Measurements from ENCODE around the gene BBS9.
"Not testable (repeated sequence)": the region's sequence is repeated elsewhere in the genome, so short reads cannot be mapped to it uniquely, and the experiment has no call there.

- not testable (repeated sequence) for TF ChIP-seq CTCF, POLR2A (IDR thresholded peaks at IDR 0.05)
Observed at GRCh38 chr7:33271839-33272371, 142.5 kb downstream of the BBS9 start.

Data from testis (tissue), 2 donors.